Breast epithelium (tissue), 4 donors: Measurements from ENCODE around the gene RASGEF1B. TPM values are rescaled to one million over a fixed set of nuclear protein-coding genes. Genes with fewer than 3 reads are reported as not detected.

Experiments used
- DNase-seq, 2 donors: peaks; one replicate each; pipeline ENCODE4 v3.0.0-alpha.2; 2019; ENCODE audit warnings: low spot score in 2 of 2
- H3K27ac ChIP-seq, 2 donors: fragments of 200-600 bp; sonication (generic) in 1 of 2; one replicate each; pipeline ENCODE4 v1.5.1; 2016 to 2019; ENCODE audit warnings: mild to moderate bottlenecking in 1 of 2
- H3K27me3 ChIP-seq, 2 donors: fragments of 200-600 bp; sonication (generic) in 1 of 2; one replicate each; pipeline versions ENCODE4 v1.5.1 to v1.6.0; 2017 to 2019; ENCODE audit warnings: control low read depth in 1 of 2, mild to moderate bottlenecking in 1 of 2
- H3K36me3 ChIP-seq: fragments of 200-600 bp; one replicate; pipeline ENCODE4 v1.5.1; 2019
- H3K4me1 ChIP-seq, 2 donors: fragments of 200-600 bp; sonication (generic); one replicate each; pipeline ENCODE4 v1.5.1; 2016 to 2019; ENCODE audit warnings: control low read depth in 1 of 2
- H3K4me3 ChIP-seq, 3 donors: fragments of 200-600 bp; sonication (generic); 1 replicate in 2 of 3; 2 replicates in 1 of 3; pipeline ENCODE4 v1.5.1; 2016 to 2019; ENCODE audit warnings: mild to moderate bottlenecking in 3 of 3, moderate library complexity in 2 of 3
- H3K9me3 ChIP-seq, 2 donors: fragments of 200-600 bp; sonication (generic) in 1 of 2; one replicate each; pipeline ENCODE4 v1.5.1; 2016 to 2019; ENCODE audit warnings: control low read depth in 1 of 2
- POLR2A ChIP-seq: fragments of 450-650 bp; IDR thresholded peaks from one replicate; pipeline ENCODE4 v1.6.1; 2016; ENCODE audit warnings: antibody characterized with exemption, mild to moderate bottlenecking, moderate library complexity
- POLR2AphosphoS5 ChIP-seq, 3 donors: sonication (generic); formaldehyde crosslinking; IDR thresholded peaks; one replicate each; pipeline ENCODE4 v1.6.1; 2017; ENCODE audit warnings: antibody characterized with exemption in 3 of 3
- intact Hi-C: fragments of 100-400 bp; cut with DNase I; formaldehyde crosslinking; loops from one replicate; pipeline ENCODE4 v1.15.1; 2023; ENCODE audit warnings: low total_unique reads
- total RNA-seq, 3 donors: library from RNA; depleted of rRNA; stranded (reverse); fragments of >200 nt; gene quantifications; one replicate each; pipeline ENCODE4 v1.1.0, GENCODE V29; 2016
- TF ChIP-seq, protein P1 (sequence below), 3 donors: fragments of 450-650 bp; IDR thresholded peaks; one replicate each; pipeline ENCODE4 v1.5.1; 2016 to 2017; ENCODE audit warnings: antibody characterized with exemption in 3 of 3, mild to moderate bottlenecking in 3 of 3, moderate library complexity in 3 of 3

The RASGEF1B gene
- total RNA-seq, 3 donors from 2014 or later: 16.4 to 45.8 (median 25.0) TPM

- Histone ChIP-seq H3K4me1 (no peaks in the 10 kb centered on the region), H3K27me3 (no peaks in the 10 kb centered on the region), H3K27ac (no peak overlapping the region), H3K4me3 (peak overlapping the region in 2 of 3 donors; percentile 6 to 29), H3K9me3 (no peaks in the 10 kb centered on the region), H3K36me3 (no peaks in the 10 kb centered on the region)
- intact Hi-C loops: no loop called here
- TF ChIP-seq POLR2A: no peak
- TF ChIP-seq, protein P1, sequence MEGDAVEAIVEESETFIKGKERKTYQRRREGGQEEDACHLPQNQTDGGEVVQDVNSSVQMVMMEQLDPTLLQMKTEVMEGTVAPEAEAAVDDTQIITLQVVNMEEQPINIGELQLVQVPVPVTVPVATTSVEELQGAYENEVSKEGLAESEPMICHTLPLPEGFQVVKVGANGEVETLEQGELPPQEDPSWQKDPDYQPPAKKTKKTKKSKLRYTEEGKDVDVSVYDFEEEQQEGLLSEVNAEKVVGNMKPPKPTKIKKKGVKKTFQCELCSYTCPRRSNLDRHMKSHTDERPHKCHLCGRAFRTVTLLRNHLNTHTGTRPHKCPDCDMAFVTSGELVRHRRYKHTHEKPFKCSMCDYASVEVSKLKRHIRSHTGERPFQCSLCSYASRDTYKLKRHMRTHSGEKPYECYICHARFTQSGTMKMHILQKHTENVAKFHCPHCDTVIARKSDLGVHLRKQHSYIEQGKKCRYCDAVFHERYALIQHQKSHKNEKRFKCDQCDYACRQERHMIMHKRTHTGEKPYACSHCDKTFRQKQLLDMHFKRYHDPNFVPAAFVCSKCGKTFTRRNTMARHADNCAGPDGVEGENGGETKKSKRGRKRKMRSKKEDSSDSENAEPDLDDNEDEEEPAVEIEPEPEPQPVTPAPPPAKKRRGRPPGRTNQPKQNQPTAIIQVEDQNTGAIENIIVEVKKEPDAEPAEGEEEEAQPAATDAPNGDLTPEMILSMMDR (IDR thresholded peaks at IDR 0.05): peak; percentile 78 to 86 (median 79)
- no peak for DNase-seq
Measured at GRCh38 chr4:81405900-81406401, 65.8 kb downstream of the RASGEF1B start.

GRCh38 chr4:81404741-81405140 is 67.0 kb downstream of the RASGEF1B start:
- H3K4me3 ChIP-seq: no peak overlapping the region
- DNase-seq: no peak
- H3K27me3 ChIP-seq: no peaks in the 10 kb centered on the region
- TF ChIP-seq POLR2AphosphoS5 (IDR thresholded peaks at IDR 0.05) (no peak), POLR2A (no peak)
- TF ChIP-seq, protein P1 (IDR thresholded peaks at IDR 0.05): no peak
- H3K27ac ChIP-seq: no peak overlapping the region
- H3K4me1 ChIP-seq: no peaks in the 10 kb centered on the region
- no peaks in the 10 kb centered on the region for H3K9me3 ChIP-seq
- H3K36me3 ChIP-seq: no peaks in the 10 kb centered on the region
- intact Hi-C loops: no loop called here

DNA sequence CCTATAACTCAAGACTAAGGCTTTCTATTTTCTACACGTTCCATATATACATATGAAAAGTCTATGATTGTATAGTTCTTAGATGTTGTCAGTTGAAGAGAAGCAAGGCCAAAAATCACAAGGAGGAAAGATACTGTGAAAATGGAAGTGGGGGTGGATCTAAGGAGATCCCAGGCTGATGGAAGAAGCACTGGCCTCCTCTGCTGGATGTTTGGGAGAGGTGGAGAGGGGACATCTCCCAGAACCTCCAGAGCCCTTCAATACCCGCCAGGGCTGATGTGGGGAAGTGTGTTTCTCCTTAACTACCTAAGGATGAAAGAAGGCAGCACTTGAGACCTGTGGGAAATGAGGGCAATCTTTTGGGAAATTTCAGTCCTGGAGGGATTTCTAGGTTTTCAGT is 67.4 kb downstream of the RASGEF1B start:
- Histone ChIP-seq H3K36me3 (no peaks in the 10 kb centered on the region), H3K27me3 (no peaks in the 10 kb centered on the region), H3K4me3 (no peak overlapping the region), H3K9me3 (no peaks in the 10 kb centered on the region), H3K27ac (no peak overlapping the region), H3K4me1 (no peaks in the 10 kb centered on the region)
- DNase-seq: no peak
- TF ChIP-seq POLR2AphosphoS5 (IDR thresholded peaks at IDR 0.05) (no peak), POLR2A (no peak)
- TF ChIP-seq, protein P1 (IDR thresholded peaks at IDR 0.05): no peak
- intact Hi-C loops: no loop called here

- Histone ChIP-seq H3K27me3 (no peaks in the 10 kb centered on the region), H3K9me3 (no peaks in the 10 kb centered on the region), H3K4me3 (no peak overlapping the region), H3K36me3 (no peaks in the 10 kb centered on the region), H3K27ac (no peak overlapping the region), H3K4me1 (no peaks in the 10 kb centered on the region)
- intact Hi-C loops: no loop called here
- TF ChIP-seq POLR2AphosphoS5 (IDR thresholded peaks at IDR 0.05) (no peak), POLR2A (no peak)
- TF ChIP-seq, protein P1 (IDR thresholded peaks at IDR 0.05): no peak
- no peak for DNase-seq
Measured at GRCh38 chr4:81399306-81400086, 72.2 kb downstream of the RASGEF1B start.

- Histone ChIP-seq H3K4me3 (no peak overlapping the region), H3K4me1 (no peaks in the 10 kb centered on the region), H3K27me3 (no peaks in the 10 kb centered on the region), H3K9me3 (no peaks in the 10 kb centered on the region), H3K36me3 (no peaks in the 10 kb centered on the region), H3K27ac (no peak overlapping the region)
- intact Hi-C loops: no loop called here
- no peak for DNase-seq
- TF ChIP-seq POLR2A (no peak), POLR2AphosphoS5 (IDR thresholded peaks at IDR 0.05) (no peak)
- TF ChIP-seq, protein P1 (IDR thresholded peaks at IDR 0.05): no peak
Measured at GRCh38 chr4:81398379-81398778, 73.3 kb downstream of the RASGEF1B start.
